ENCODE measurements around the gene GTF2H1. TPM values are rescaled to one million over a fixed set of nuclear protein-coding genes. Genes with fewer than 3 reads are reported as not detected.
A peak's percentile ranks its signal among the peaks of the same experiment; 100 is the strongest.

GTF2H1 gene
- total and polyA plus RNA-seq, 9 of the 15 experiments (the other 6 are each of a cell fraction or from before 2014, with no cell fraction given) = 56.9 to 126 (median 92.1) TPM

GRCh38 chr11:18321969-18322711 is at the start of gene GTF2H1, which contains the start of gene HPS5 (continued):
- peak; percentile 94; the same call in 1 of the 2 replicates for TF ChIP-seq HMGXB4 (CRISPR knock-in tag; IDR thresholded peaks at IDR 0.05)
- no peak for TF ChIP-seq RBM22 (IDR thresholded peaks at IDR 0.05; ENCODE audit: low read depth, low read length, poor library complexity, severe bottlenecking)
- no peak for TF ChIP-seq HDGF (IDR thresholded peaks at IDR 0.05)
- 0 out of 2 replicates have a peak, but pooled peaks have one; percentile 56 for TF ChIP-seq ZNF143 (CRISPR knock-in tag; IDR thresholded peaks at IDR 0.05)
- no peak for TF ChIP-seq STAT5B (CRISPR knock-in tag; IDR thresholded peaks at IDR 0.05)
- TF ChIP-seq ATF3 (IDR thresholded peaks at IDR 0.05) = peak; percentile 99
- peak; percentile 87 for TF ChIP-seq ATF3 (CRISPR knock-in tag; conservative IDR thresholded peaks at IDR 0.05)
- peak; percentile 98 for TF ChIP-seq ARID4B (CRISPR knock-in tag; IDR thresholded peaks at IDR 0.05)
- peak; percentile 58; the same call in 1 of the 2 replicates for TF ChIP-seq HBP1 (CRISPR knock-in tag; IDR thresholded peaks at IDR 0.05)
- peak; percentile 72; the same call in 1 of the 2 replicates for TF ChIP-seq BACH1 (tag; IDR thresholded peaks at IDR 0.05)
- TF ChIP-seq CTCFL (IDR thresholded peaks at IDR 0.05; ENCODE audit: borderline replicate concordance, insufficient read depth, low read depth, low read length, poor library complexity, severe bottlenecking) = no peak
- no peak for TF ChIP-seq DDX20 (tag; IDR thresholded peaks at IDR 0.05; ENCODE audit: low read depth)
- TF ChIP-seq RBFOX2 (IDR thresholded peaks at IDR 0.05; ENCODE audit: low read depth, low read length) = peak; percentile 91
- no peak for TF ChIP-seq ZBTB26 (CRISPR knock-in tag; IDR thresholded peaks at IDR 0.05)

All from K562 (cell line).